Type B pancreatic cell (in vitro differentiated cells): Measurements from ENCODE around the gene IZUMO4. TPM values are rescaled to one million over a fixed set of nuclear protein-coding genes. Genes with fewer than 3 reads are reported as not detected.
A peak's percentile ranks its signal among the peaks of the same experiment; 100 is the strongest.

Experiments used
- DNase-seq: peaks from one replicate; pipeline ENCODE4 v3.0.0; 2021; ENCODE audit warnings: mixed read lengths; ENCODE audit not compliant: unreplicated experiment; ENCODE audit errors: extremely low spot score
- H3K27ac Mint-ChIP-seq: 2 replicates; pipeline ENCODE4 v1.8.0; 2021; ENCODE audit warnings: mild to moderate bottlenecking, mixed read lengths
- H3K27me3 Mint-ChIP-seq: 2 replicates; pipeline ENCODE4 v1.8.0; 2021; ENCODE audit warnings: mixed read lengths
- H3K36me3 Mint-ChIP-seq: 2 replicates; pipeline ENCODE4 v1.8.0; 2021; ENCODE audit warnings: mixed read lengths
- H3K4me1 Mint-ChIP-seq: one replicate; pipeline ENCODE4 v1.8.0; 2021; ENCODE audit warnings: mixed read lengths; ENCODE audit not compliant: unreplicated experiment
- H3K4me3 Mint-ChIP-seq: 2 replicates; pipeline ENCODE4 v1.8.0; 2021; ENCODE audit warnings: mild to moderate bottlenecking, mixed read lengths
- H3K9me3 Mint-ChIP-seq: 2 replicates; pipeline ENCODE4 v1.8.0; 2021; ENCODE audit warnings: mixed read lengths
- CTCF ChIP-seq: fragments of 200-600 bp; sonication (generic); conservative IDR thresholded peaks from 2 replicates; pipeline ENCODE4 v1.5.0; 2021; ENCODE audit warnings: antibody characterized with exemption, mild to moderate bottlenecking
- total RNA-seq: library from RNA; stranded (reverse); gene quantifications from 2 replicates; pipeline ENCODE4 v1.2.1, GENCODE V29; 2021; ENCODE audit warnings: low replicate concordance

IZUMO4 gene
- total RNA-seq, 1 donor from 2014 or later: 7.4 TPM

- peaks cover 6% of the 10 kb centered on the region for H3K4me1 Mint-ChIP-seq
- DNase-seq: no peak
- H3K4me3 Mint-ChIP-seq: peak within 1 kb of the TSS; percentile 93
- peak within 1 kb of the TSS; percentile 95 for H3K27ac Mint-ChIP-seq
- H3K9me3 Mint-ChIP-seq: no peaks in the 10 kb centered on the region
- peak; percentile 68 for TF ChIP-seq CTCF
- H3K27me3 Mint-ChIP-seq: no peaks in the 10 kb centered on the region
- no peaks in the 10 kb centered on the region for H3K36me3 Mint-ChIP-seq
Observed at GRCh38 chr19:2096034-2096479, 658 bp upstream of the IZUMO4 start, which contains the start of gene MOB3A. Gene MOB3A (minus strand): TSS chr19:2096326. CDS start chr19:2078560, 17,766 bp downstream.

- no peaks in the 10 kb centered on the region for H3K27me3 Mint-ChIP-seq
- H3K4me1 Mint-ChIP-seq: peaks cover 6% of the 10 kb centered on the region
- no peaks in the 10 kb centered on the region for H3K9me3 Mint-ChIP-seq
- TF ChIP-seq CTCF: no peak
- H3K4me3 Mint-ChIP-seq: peak overlapping the region; percentile 86
- H3K36me3 Mint-ChIP-seq: peaks cover 3% of the 10 kb centered on the region
- no peak for DNase-seq
- H3K27ac Mint-ChIP-seq: peak overlapping the region; percentile 36
Observed at GRCh38 chr19:2097203-2097885, 629 bp downstream of the IZUMO4 start.

GRCh38 chr19:2097886-2098327, 1.2 kb downstream of the IZUMO4 start:
- Mint-ChIP-seq H3K36me3 (peaks cover 3% of the 10 kb centered on the region), H3K27ac (no peak overlapping the region), H3K9me3 (no peaks in the 10 kb centered on the region), H3K4me1 (peaks cover 6% of the 10 kb centered on the region), H3K4me3 (no peak overlapping the region), H3K27me3 (no peaks in the 10 kb centered on the region)
- no peak for DNase-seq
- no peak for TF ChIP-seq CTCF

GRCh38 chr19:2099054-2099501, 2.4 kb downstream of the IZUMO4 start:
- Mint-ChIP-seq H3K27ac (no peak overlapping the region), H3K4me3 (no peak overlapping the region)

GRCh38 chr19:2099937-2100718, 3.4 kb downstream of the IZUMO4 start:
- DNase-seq: no peak
- Mint-ChIP-seq H3K27me3 (no peaks in the 10 kb centered on the region), H3K4me1 (no peaks in the 10 kb centered on the region), H3K36me3 (peaks cover 14% of the 10 kb centered on the region), H3K9me3 (no peaks in the 10 kb centered on the region), H3K4me3 (no peak overlapping the region), H3K27ac (no peak overlapping the region)
- TF ChIP-seq CTCF: no peak

More at GRCh38 chr19:2099054-2099501, 2.4 kb downstream of the IZUMO4 start:
- H3K36me3 Mint-ChIP-seq: peaks cover 7% of the 10 kb centered on the region
- no peaks in the 10 kb centered on the region for H3K27me3 Mint-ChIP-seq
- no peak for TF ChIP-seq CTCF
- no peak for DNase-seq
- peaks cover 6% of the 10 kb centered on the region for H3K4me1 Mint-ChIP-seq
- no peaks in the 10 kb centered on the region for H3K9me3 Mint-ChIP-seq
